K562 (cell line): ENCODE measurements around the gene RAD21L1. TPM values are rescaled to one million over a fixed set of nuclear protein-coding genes. Genes with fewer than 3 reads are reported as not detected.

ENCODE experiments used
- CTCF ChIP-seq, 3 experiments: IDR thresholded peaks in 2 of 3; conservative IDR thresholded peaks in 1 of 3; 2 replicates each; pipeline ENCODE4 v1.5.1; 2011 to 2012; ENCODE audit warnings: low read length in 3 of 3, mild to moderate bottlenecking in 3 of 3, control low read depth in 2 of 3, improper control_type of control experiment in 1 of 3, inconsistent platforms in 1 of 3, low read depth in 1 of 3, mixed read lengths in 1 of 3, moderate library complexity in 1 of 3; ENCODE audit not compliant: insufficient read depth in 2 of 3
- GABPB1 ChIP-seq: sonication (generic); formaldehyde crosslinking; IDR thresholded peaks from 2 replicates; pipeline ENCODE4 v1.8.0; 2022; ENCODE audit warnings: mild to moderate bottlenecking, missing genetic modification reagents
- KDM1A ChIP-seq, 2 experiments: fragments of 450-650 bp; IDR thresholded peaks; 2 replicates each; pipeline ENCODE4 v1.6.1; 2016; ENCODE audit warnings: mild to moderate bottlenecking in 2 of 2
- MAX ChIP-seq: sonication (generic); formaldehyde crosslinking; IDR thresholded peaks from 2 replicates; pipeline ENCODE4 v1.9.0; 2022; ENCODE audit warnings: mild to moderate bottlenecking, missing genetic modification reagents
- NR2C1 ChIP-seq, 2 experiments: fragments of 450-650 bp; IDR thresholded peaks; 2 replicates each; pipeline ENCODE4 v1.6.1; 2017; ENCODE audit warnings: mild to moderate bottlenecking in 2 of 2, antibody characterized with exemption in 1 of 2, inconsistent platforms in 1 of 2, missing compliant biosample characterization in 1 of 2, missing genetic modification characterization in 1 of 2
- PRDM10 ChIP-seq: fragments of 450-650 bp; IDR thresholded peaks from 2 replicates; pipeline ENCODE4 v1.6.1; 2018; ENCODE audit not compliant: partially characterized antibody
- REST ChIP-seq, 2 experiments: fragments of 450-650 bp; formaldehyde crosslinking in 1 of 2; IDR thresholded peaks; 2 replicates each; pipeline versions ENCODE4 v1.4.0 to v1.6.1; 2014 to 2020; ENCODE audit warnings: mild to moderate bottlenecking in 2 of 2, borderline replicate concordance in 1 of 2, low read depth in 1 of 2
- SRSF9 ChIP-seq: fragments of 200-400 bp; formaldehyde crosslinking; IDR thresholded peaks from 2 replicates; pipeline ENCODE4 v1.6.1; 2017; ENCODE audit warnings: low read depth, low read length, borderline replicate concordance
- ZBTB7A ChIP-seq: IDR thresholded peaks from 2 replicates; pipeline ENCODE4 v1.6.1; 2011; ENCODE audit warnings: low read depth, mild to moderate bottlenecking, low read length, moderate library complexity, borderline replicate concordance; ENCODE audit not compliant: control insufficient read depth
- ZNF253 ChIP-seq: fragments of 250-450 bp; sonication (Bioruptor Pico); conservative IDR thresholded peaks from 2 replicates; pipeline ENCODE4 v1.6.1; 2021; ENCODE audit warnings: mild to moderate bottlenecking
- ZNF384 ChIP-seq: IDR thresholded peaks from 2 replicates; pipeline ENCODE4 v1.6.1; 2012; ENCODE audit warnings: low read depth, low read length, improper control_type of control experiment
- polyA plus RNA-seq, 8 experiments: library from polyadenylated mRNA; depleted of rRNA in 4 of 8; stranded (reverse) in 5 of 8; unstranded in 3 of 8; fragments of >200 nt; fragmentation: Nextera tagmentation in 2 of 8; fragmentation: Illumina TruSeq in 1 of 8; extraction: Ambion mirVana in 2 of 8; extraction: Trizol in 1 of 8; gene quantifications; 2 replicates each; pipeline versions ENCODE4 v1.2.1 to v1.2.3, GENCODE V29; 2011 to 2014; ENCODE audit warnings: inconsistent platforms in 1 of 8, missing spikeins in 1 of 8
- total RNA-seq, 7 experiments: library from RNA; depleted of rRNA in 6 of 7; stranded (reverse); fragments of >200 nt in 6 of 7; fragmentation: Illumina TruSeq in 2 of 7; extraction: Trizol in 2 of 7; gene quantifications; 2 replicates each; pipeline versions ENCODE4 v1.2.1 to v1.2.3, GENCODE V29; 2011 to 2021; ENCODE audit warnings: low replicate concordance in 1 of 7

RAD21L1 gene
- total and polyA plus RNA-seq, 9 of the 15 experiments (the other 6 are each of a cell fraction or from before 2014, with no cell fraction given): 0.17 to 1.7 (median 0.45) TPM; not detected in 1

GRCh38 chr20:1185790-1186334 lies 40.0 kb upstream of the RAD21L1 start (continued):
- peak; percentile 39; the same call in 1 of the 2 replicates for TF ChIP-seq REST (IDR thresholded peaks at IDR 0.05; ENCODE audit: borderline replicate concordance)
- no peak for TF ChIP-seq REST (CRISPR knock-in tag; IDR thresholded peaks at IDR 0.05; ENCODE audit: low read depth)
- peak; percentile 60 to 67 (median 65) for TF ChIP-seq CTCF (IDR thresholded peaks at IDR 0.05 in 2 of 3, conservative IDR thresholded peaks at IDR 0.05 in 1 of 3; ENCODE audit: insufficient read depth in 2 of 3, low read depth in 1 of 3, low read length in 3 of 3)
- TF ChIP-seq ZNF253 (CRISPR knock-in tag): no peak
- TF ChIP-seq NR2C1 (IDR thresholded peaks at IDR 0.05): no peak
- no peak for TF ChIP-seq NR2C1 (tag; IDR thresholded peaks at IDR 0.05)
- 0 out of 2 replicates have a peak, but pooled peaks have one; percentile 18 for TF ChIP-seq GABPB1 (CRISPR knock-in tag)
- TF ChIP-seq PRDM10: peak; percentile 43
- peak in 1 of 2 experiments; percentile 92; a peak in 2 of 4 replicates for TF ChIP-seq KDM1A (IDR thresholded peaks at IDR 0.05)
- no peak for TF ChIP-seq MAX (CRISPR knock-in tag)
- TF ChIP-seq ZBTB7A: peak; percentile 90; the same call in 1 of the 2 replicates
- TF ChIP-seq SRSF9: no peak
- peak; percentile 86 for TF ChIP-seq ZNF384
